ENCODE data around the gene UBE2J2. TPM values are rescaled to one million over a fixed set of nuclear protein-coding genes. Genes with fewer than 3 reads are reported as not detected.
A peak's percentile ranks its signal among the peaks of the same experiment; 100 is the strongest.

The UBE2J2 gene
- total and polyA plus RNA-seq, 2 of the 13 experiments (the other 11 are each of a cell fraction or from before 2014, with no cell fraction given), result 25.4 to 29.4 TPM

- no peaks in the 10 kb centered on the region for H3K9me3 ChIP-seq (ENCODE audit: low read length)
- H3K36me3 ChIP-seq (replicated peaks in 1 of 2; ENCODE audit: control insufficient read depth in 1 of 2, insufficient read depth in 2 of 2, low read length in 2 of 2), result peaks cover 9 to 47% of the 10 kb centered on the region in 2 experiments
- intact Hi-C loops (cut with micrococcal nuclease; ENCODE audit: unreplicated experiment), result no loop called here
- no peak overlapping the region for H2AFZ ChIP-seq (ENCODE audit: low read length)
- WGBS (ENCODE audit: low lambda C conversion rate), result 99% methylated on average over 33 of the region's 39 CpGs
- no peak overlapping the region for H3K4me3 ChIP-seq (replicated peaks in 1 of 3; ENCODE audit: insufficient read depth in 1 of 3, low read depth in 2 of 3, low read length in 3 of 3)
- CTCF ChIA-PET (ENCODE audit: low intra/inter-chr PET ratio, low total read pairs), result no interaction called here
- peaks cover 27% of the 10 kb centered on the region for H3K4me1 ChIP-seq (ENCODE audit: insufficient read depth, low read length)
- no peaks in the 10 kb centered on the region for H3K27me3 ChIP-seq (ENCODE audit: control insufficient read depth in 1 of 2, insufficient read depth in 2 of 2, low read length in 2 of 2)
- H3K4me2 ChIP-seq (ENCODE audit: low read depth, low read length), result no peak overlapping the region
- H3K9ac ChIP-seq (ENCODE audit: insufficient read depth, low read depth, low read length), result no peak overlapping the region
- DNase-seq (ENCODE audit: low spot score) (no peak), FAIRE-seq (no peak), ATAC-seq (no peak)
- POLR2A ChIA-PET, result no interaction called here
- no peak overlapping the region for H3K27ac ChIP-seq (ENCODE audit: extremely low read length, insufficient read depth, low read length)
- peak; percentile 42; the same call in 1 of the 2 replicates for TF ChIP-seq RBFOX2 (IDR thresholded peaks at IDR 0.05; ENCODE audit: low read depth, low read length)
- TF ChIP-seq ZNF441 (CRISPR knock-in tag; IDR thresholded peaks at IDR 0.05; ENCODE audit: borderline replicate concordance), result no peak
- no peak for TF ChIP-seq CREB3 (CRISPR knock-in tag; IDR thresholded peaks at IDR 0.05)
- no peak for TF ChIP-seq ZFP91 (CRISPR knock-in tag; IDR thresholded peaks at IDR 0.05; ENCODE audit: borderline replicate concordance)
- TF ChIP-seq MEIS1 (CRISPR knock-in tag; IDR thresholded peaks at IDR 0.05; ENCODE audit: borderline replicate concordance), result no peak
- TF ChIP-seq HMGXB4 (CRISPR knock-in tag; IDR thresholded peaks at IDR 0.05; ENCODE audit: borderline replicate concordance in 1 of 2, low read depth in 1 of 2), result no peak
- no peak for TF ChIP-seq SRSF4 (IDR thresholded peaks at IDR 0.05; ENCODE audit: low read depth, low read length, poor library complexity, severe bottlenecking)
- no peak for TF ChIP-seq SRY (CRISPR knock-in tag; IDR thresholded peaks at IDR 0.05)
- TF ChIP-seq PLRG1 (conservative IDR thresholded peaks at IDR 0.05), result no peak
- peak; percentile 68 for TF ChIP-seq AGO2 (optimal IDR thresholded peaks at IDR 0.05; ENCODE audit: low read depth, low read length)
- no peak for TF ChIP-seq E2F2 (CRISPR knock-in tag; IDR thresholded peaks at IDR 0.05; ENCODE audit: borderline replicate concordance)
- peaks cover 18% of the 10 kb centered on the region; the same call in 1 of the 2 replicates for H4K20me1 ChIP-seq (ENCODE audit: insufficient read depth, low read length)
- in situ Hi-C loops (cut with HindIII; ENCODE audit: extremely low pct_ligation_motif_present, low pct_unique_long_range_greater_than_20kb), result no loop called here
- BruUV-seq (replicated peaks), result no TSS peak
- peaks cover 35% of the 10 kb centered on the region for H3K79me2 ChIP-seq (ENCODE audit: insufficient read depth, low read length)
Observed at GRCh38 chr1:1267488-1268283, 6.0 kb downstream of the UBE2J2 start.

All from HepG2 (cell line).